ENCODE results near the gene PHF12.

DNA sequence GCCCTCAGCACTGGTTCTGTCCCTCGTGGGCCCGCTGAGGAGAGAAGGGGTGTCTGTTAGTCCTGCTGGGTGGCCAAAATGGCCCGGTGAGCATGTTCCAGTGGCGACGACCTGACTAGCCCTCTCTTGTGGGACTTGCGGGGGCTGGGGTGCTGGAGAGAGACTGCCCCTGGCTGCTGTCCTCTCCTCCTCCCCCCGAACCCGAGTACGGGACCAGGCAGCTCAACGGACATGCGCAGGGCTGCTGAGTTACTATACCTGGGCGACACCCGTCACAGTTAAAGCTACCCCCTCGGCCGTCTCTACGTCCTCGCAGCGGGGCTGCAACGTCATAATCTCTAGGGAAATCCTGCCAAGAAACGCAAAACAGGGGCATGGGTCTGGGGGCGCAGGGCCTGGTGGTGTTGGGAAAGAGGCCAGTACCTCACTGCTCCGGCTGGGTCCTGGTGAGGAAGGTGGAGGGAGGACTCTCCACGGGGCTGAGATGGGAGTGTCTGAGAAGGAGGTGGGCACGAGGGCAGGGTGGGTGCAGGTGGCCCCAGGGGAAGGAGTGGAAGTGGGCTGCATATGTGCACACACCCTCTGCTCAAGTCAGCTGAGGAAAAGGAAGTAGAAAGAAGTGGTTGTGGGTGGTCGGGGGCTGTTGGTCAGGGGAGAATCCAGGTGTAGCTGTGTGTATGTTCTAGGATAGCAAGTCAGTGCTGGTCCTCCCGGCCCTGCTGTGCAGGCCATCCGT is 67.2 kb downstream of the PHF12 start:
- TF ChIP-seq, protein P1, sequence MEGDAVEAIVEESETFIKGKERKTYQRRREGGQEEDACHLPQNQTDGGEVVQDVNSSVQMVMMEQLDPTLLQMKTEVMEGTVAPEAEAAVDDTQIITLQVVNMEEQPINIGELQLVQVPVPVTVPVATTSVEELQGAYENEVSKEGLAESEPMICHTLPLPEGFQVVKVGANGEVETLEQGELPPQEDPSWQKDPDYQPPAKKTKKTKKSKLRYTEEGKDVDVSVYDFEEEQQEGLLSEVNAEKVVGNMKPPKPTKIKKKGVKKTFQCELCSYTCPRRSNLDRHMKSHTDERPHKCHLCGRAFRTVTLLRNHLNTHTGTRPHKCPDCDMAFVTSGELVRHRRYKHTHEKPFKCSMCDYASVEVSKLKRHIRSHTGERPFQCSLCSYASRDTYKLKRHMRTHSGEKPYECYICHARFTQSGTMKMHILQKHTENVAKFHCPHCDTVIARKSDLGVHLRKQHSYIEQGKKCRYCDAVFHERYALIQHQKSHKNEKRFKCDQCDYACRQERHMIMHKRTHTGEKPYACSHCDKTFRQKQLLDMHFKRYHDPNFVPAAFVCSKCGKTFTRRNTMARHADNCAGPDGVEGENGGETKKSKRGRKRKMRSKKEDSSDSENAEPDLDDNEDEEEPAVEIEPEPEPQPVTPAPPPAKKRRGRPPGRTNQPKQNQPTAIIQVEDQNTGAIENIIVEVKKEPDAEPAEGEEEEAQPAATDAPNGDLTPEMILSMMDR (conservative IDR thresholded peaks at IDR 0.05) = no peak
- no peak for TF ChIP-seq EZH2 (IDR thresholded peaks at IDR 0.05; ENCODE audit: low read depth)
